HEK293 (cell line): ENCODE data around the gene WNT2.
"Not testable (repeated sequence)": the region's sequence is repeated elsewhere in the genome, so short reads cannot be mapped to it uniquely, and the experiment has no call there.

Experiments used
- CTCF ChIA-PET: fragments of 350-600 bp; formaldehyde crosslinking; extraction: SDS; loops from one replicate; lab custom pipeline; 2021; ENCODE audit warnings: antibody characterized with exemption; lab: Yijun Ruan, JAX
- POLR2A ChIA-PET: fragments of 300-600 bp; formaldehyde crosslinking; extraction: SDS; loops from one replicate; lab custom pipeline; 2020; ENCODE audit warnings: antibody characterized with exemption, inconsistent platforms; lab: Yijun Ruan, JAX
- H3K27ac ChIP-seq: fragments of 200-500 bp; sonication (Bioruptor generic); 2 replicates; pipeline ENCODE4 v1.5.1; 2014; ENCODE audit warnings: low read depth, low read length, control low read depth, inconsistent platforms; ENCODE audit errors: extremely low read depth
- H3K36me3 ChIP-seq, 2 experiments: fragments of 200-500 bp in 1 of 2; sonication (Bioruptor generic) in 1 of 2; 1 replicate in 1 of 2; 2 replicates in 1 of 2; pipeline ENCODE4 v1.5.1; 2014 to 2017; ENCODE audit warnings: inconsistent platforms in 2 of 2, low read length in 2 of 2; ENCODE audit not compliant: control insufficient read depth in 2 of 2, insufficient read depth in 1 of 2
- H3K4me1 ChIP-seq: fragments of 200-500 bp; sonication (Bioruptor generic); 2 replicates; pipeline ENCODE4 v1.5.1; 2014; ENCODE audit warnings: mild to moderate bottlenecking, low read length, inconsistent platforms; ENCODE audit not compliant: control insufficient read depth, insufficient read depth
- H3K4me3 ChIP-seq: 2 replicates; pipeline ENCODE4 v1.5.1; 2011; ENCODE audit warnings: low read depth, mild to moderate bottlenecking, control low read depth, low read length, moderate library complexity
- H3K9me3 ChIP-seq: fragments of 200-500 bp; sonication (Bioruptor generic); 2 replicates; pipeline ENCODE4 v1.5.1; 2014; ENCODE audit warnings: low read depth, low read length, inconsistent platforms; ENCODE audit not compliant: control insufficient read depth, insufficient read depth
- BCL11A ChIP-seq: fragments of 450-650 bp; formaldehyde crosslinking; IDR thresholded peaks from 2 replicates; pipeline ENCODE4 v1.5.1; 2016; ENCODE audit warnings: low read depth, missing biosample characterization, missing genetic modification characterization
- ELK4 ChIP-seq: IDR thresholded peaks from 2 replicates; pipeline ENCODE4 v1.6.1; 2011; ENCODE audit warnings: mild to moderate bottlenecking, low read depth, low read length, borderline replicate concordance
- PRDM1 ChIP-seq: fragments of 450-650 bp; formaldehyde crosslinking; IDR thresholded peaks from 2 replicates; pipeline ENCODE4; 2016; ENCODE audit warnings: missing biosample characterization, missing genetic modification characterization
- SETDB1 ChIP-seq: IDR thresholded peaks from one replicate; pipeline ENCODE4 v1.6.1; 2017; ENCODE audit warnings: mild to moderate bottlenecking, low read length, moderate library complexity, mixed read lengths; ENCODE audit not compliant: insufficient read length
- ZBTB11 ChIP-seq: fragments of 450-650 bp; formaldehyde crosslinking; conservative IDR thresholded peaks from 2 replicates; pipeline ENCODE4 v1.5.1; 2016; ENCODE audit warnings: low read depth, missing biosample characterization, missing genetic modification characterization
- ZBTB7A ChIP-seq: fragments of 450-650 bp; formaldehyde crosslinking; IDR thresholded peaks from 2 replicates; pipeline ENCODE4 v1.5.1; 2016; ENCODE audit warnings: low read depth, missing biosample characterization, missing genetic modification characterization
- ZFP3 ChIP-seq: fragments of 450-650 bp; formaldehyde crosslinking; IDR thresholded peaks from 2 replicates; pipeline ENCODE4 v1.5.1; 2016; ENCODE audit warnings: low read depth, missing biosample characterization, missing genetic modification characterization
- ZNF37A ChIP-seq: fragments of 450-650 bp; IDR thresholded peaks from 2 replicates; pipeline ENCODE4 v1.5.1; 2018; ENCODE audit warnings: missing biosample characterization, missing genetic modification characterization
- ZNF473 ChIP-seq: fragments of 450-650 bp; formaldehyde crosslinking; IDR thresholded peaks from 2 replicates; pipeline ENCODE4 v1.5.1; 2017; ENCODE audit warnings: missing biosample characterization, missing genetic modification characterization
- ZNF621 ChIP-seq: fragments of 450-650 bp; formaldehyde crosslinking; IDR thresholded peaks from 2 replicates; pipeline ENCODE4 v1.5.1; 2017; ENCODE audit warnings: missing biosample characterization, missing genetic modification characterization
- ZNF626 ChIP-seq: fragments of 450-650 bp; sonication (Bioruptor Pico); formaldehyde crosslinking; IDR thresholded peaks from 2 replicates; pipeline ENCODE4 v1.5.1; 2018; ENCODE audit warnings: missing biosample characterization, missing genetic modification characterization, inconsistent platforms
- ZSCAN23 ChIP-seq: fragments of 450-650 bp; formaldehyde crosslinking; IDR thresholded peaks from 2 replicates; pipeline ENCODE4 v1.5.1; 2016; ENCODE audit warnings: missing biosample characterization, missing genetic modification characterization
- TF ChIP-seq, protein P1 (sequence below): fragments of 450-650 bp; formaldehyde crosslinking; IDR thresholded peaks from 2 replicates; pipeline ENCODE4 v1.5.1; 2016; ENCODE audit warnings: missing biosample characterization, missing genetic modification characterization, borderline replicate concordance
- TF ChIP-seq, protein P2 (sequence below): fragments of 450-650 bp; formaldehyde crosslinking; IDR thresholded peaks from 2 replicates; pipeline ENCODE4 v1.5.1; 2017; ENCODE audit warnings: missing biosample characterization, missing genetic modification characterization
- TF ChIP-seq, protein P3 (sequence below): fragments of 450-650 bp; formaldehyde crosslinking; IDR thresholded peaks from 2 replicates; pipeline ENCODE4 v1.5.1; 2016; ENCODE audit warnings: missing biosample characterization, missing genetic modification characterization

Gene WNT2

DNA sequence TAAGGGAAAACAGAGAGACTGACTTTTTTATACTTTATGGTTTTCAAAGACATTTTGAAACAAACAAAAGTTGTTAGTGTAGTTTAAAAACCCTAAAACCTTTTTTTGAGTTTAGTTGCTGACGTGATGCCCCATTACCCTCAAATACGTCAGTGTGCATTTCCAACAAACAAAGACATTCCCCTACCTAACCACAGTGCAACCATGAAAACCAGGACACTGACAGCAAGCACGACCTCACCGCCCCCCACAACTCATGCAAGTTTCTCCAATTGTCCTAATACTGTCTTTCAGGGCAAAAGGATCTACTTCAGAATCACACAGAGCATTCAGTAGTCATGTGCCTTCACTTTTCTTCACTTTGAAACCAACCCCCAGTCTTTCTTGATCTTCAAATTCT, 75.0 kb downstream of the WNT2 start:
- CTCF ChIA-PET = no interaction called here
- no peak for TF ChIP-seq ZBTB11

DNA sequence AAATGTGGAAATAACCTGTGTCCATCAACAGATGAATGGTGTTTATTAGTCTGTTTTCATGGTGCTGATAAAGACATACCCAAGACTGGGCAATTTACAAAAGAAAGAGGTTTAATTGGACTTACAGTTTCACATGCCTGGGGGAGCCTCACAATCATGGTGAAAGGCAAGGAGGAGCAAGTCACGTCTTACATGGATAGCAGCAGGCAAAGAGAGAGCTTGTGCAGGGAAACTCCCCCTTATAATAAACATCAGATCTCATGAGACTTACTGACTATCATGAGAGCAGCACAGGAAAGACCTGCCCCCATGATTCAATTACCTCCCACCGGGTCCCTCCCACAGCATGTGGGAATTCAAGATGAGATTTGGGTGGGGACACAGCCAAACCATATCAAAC, 77.2 kb downstream of the WNT2 start:
- H3K9me3 ChIP-seq = not testable (repeated sequence)
- CTCF ChIA-PET = interaction anchor here (0.7 kb wide), 1 partner anchor 33 kb away, joined by 3 read pairs; no protein-coding TSS in a partner anchor

More for the DNA sequence above, 75.0 kb downstream of the WNT2 start:
- H3K9me3 ChIP-seq = no peaks in the 10 kb centered on the region
- no peaks in the 10 kb centered on the region for H3K4me1 ChIP-seq
- POLR2A ChIA-PET = no interaction called here
- H3K27ac ChIP-seq = no peak overlapping the region
- H3K36me3 ChIP-seq = no peaks in the 10 kb centered on the region
- no peak overlapping the region for H3K4me3 ChIP-seq

DNA sequence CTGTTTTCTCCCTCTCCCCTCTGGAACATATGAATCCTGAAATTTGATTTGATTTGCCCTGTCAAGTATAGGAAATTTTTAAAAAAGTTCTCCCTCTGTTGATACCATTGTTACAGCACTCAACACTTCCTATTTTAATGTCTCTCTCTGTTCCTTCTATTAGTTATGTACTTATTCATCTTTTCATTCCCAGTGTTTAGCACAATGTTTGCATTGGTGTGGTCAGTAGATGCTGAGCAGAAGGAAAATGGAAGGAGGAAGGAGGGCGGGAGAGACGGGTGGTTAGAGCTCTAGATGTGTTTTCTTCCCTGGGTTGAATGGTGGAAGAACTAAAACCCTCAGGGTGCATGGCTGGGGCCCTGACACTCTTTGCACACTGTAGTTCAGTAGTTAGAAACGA, 79.5 kb downstream of the WNT2 start:
- TF ChIP-seq, protein P1, sequence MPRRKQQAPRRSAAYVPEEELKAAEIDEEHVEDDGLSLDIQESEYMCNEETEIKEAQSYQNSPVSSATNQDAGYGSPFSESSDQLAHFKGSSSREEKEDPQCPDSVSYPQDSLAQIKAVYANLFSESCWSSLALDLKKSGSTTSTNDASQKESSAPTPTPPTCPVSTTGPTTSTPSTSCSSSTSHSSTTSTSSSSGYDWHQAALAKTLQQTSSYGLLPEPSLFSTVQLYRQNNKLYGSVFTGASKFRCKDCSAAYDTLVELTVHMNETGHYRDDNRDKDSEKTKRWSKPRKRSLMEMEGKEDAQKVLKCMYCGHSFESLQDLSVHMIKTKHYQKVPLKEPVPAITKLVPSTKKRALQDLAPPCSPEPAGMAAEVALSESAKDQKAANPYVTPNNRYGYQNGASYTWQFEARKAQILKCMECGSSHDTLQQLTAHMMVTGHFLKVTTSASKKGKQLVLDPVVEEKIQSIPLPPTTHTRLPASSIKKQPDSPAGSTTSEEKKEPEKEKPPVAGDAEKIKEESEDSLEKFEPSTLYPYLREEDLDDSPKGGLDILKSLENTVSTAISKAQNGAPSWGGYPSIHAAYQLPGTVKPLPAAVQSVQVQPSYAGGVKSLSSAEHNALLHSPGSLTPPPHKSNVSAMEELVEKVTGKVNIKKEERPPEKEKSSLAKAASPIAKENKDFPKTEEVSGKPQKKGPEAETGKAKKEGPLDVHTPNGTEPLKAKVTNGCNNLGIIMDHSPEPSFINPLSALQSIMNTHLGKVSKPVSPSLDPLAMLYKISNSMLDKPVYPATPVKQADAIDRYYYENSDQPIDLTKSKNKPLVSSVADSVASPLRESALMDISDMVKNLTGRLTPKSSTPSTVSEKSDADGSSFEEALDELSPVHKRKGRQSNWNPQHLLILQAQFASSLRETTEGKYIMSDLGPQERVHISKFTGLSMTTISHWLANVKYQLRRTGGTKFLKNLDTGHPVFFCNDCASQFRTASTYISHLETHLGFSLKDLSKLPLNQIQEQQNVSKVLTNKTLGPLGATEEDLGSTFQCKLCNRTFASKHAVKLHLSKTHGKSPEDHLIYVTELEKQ (tag by site-specific recombination) = no peak
- no peak for TF ChIP-seq ZNF626 (tag by site-specific recombination)
- no peak for TF ChIP-seq ZNF37A
- no peak for TF ChIP-seq ZNF473 (tag by site-specific recombination)
- TF ChIP-seq ZNF621 = no peak
- no peak for TF ChIP-seq BCL11A (tag by site-specific recombination)
- TF ChIP-seq ZSCAN23 = no peak
- TF ChIP-seq ELK4 = no peak
- TF ChIP-seq PRDM1 (tag by site-specific recombination) = no peak
- TF ChIP-seq ZFP3 (tag by site-specific recombination) = no peak
- no peak for TF ChIP-seq ZBTB7A (tag by site-specific recombination)
- TF ChIP-seq, protein P2, sequence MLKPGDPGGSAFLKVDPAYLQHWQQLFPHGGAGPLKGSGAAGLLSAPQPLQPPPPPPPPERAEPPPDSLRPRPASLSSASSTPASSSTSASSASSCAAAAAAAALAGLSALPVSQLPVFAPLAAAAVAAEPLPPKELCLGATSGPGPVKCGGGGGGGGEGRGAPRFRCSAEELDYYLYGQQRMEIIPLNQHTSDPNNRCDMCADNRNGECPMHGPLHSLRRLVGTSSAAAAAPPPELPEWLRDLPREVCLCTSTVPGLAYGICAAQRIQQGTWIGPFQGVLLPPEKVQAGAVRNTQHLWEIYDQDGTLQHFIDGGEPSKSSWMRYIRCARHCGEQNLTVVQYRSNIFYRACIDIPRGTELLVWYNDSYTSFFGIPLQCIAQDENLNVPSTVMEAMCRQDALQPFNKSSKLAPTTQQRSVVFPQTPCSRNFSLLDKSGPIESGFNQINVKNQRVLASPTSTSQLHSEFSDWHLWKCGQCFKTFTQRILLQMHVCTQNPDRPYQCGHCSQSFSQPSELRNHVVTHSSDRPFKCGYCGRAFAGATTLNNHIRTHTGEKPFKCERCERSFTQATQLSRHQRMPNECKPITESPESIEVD (tag by site-specific recombination) = no peak
- TF ChIP-seq, protein P3, sequence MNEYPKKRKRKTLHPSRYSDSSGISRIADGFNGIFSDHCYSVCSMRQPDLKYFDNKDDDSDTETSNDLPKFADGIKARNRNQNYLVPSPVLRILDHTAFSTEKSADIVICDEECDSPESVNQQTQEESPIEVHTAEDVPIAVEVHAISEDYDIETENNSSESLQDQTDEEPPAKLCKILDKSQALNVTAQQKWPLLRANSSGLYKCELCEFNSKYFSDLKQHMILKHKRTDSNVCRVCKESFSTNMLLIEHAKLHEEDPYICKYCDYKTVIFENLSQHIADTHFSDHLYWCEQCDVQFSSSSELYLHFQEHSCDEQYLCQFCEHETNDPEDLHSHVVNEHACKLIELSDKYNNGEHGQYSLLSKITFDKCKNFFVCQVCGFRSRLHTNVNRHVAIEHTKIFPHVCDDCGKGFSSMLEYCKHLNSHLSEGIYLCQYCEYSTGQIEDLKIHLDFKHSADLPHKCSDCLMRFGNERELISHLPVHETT = no peak
- Histone ChIP-seq H3K27ac (no peak overlapping the region), H3K4me1 (no peaks in the 10 kb centered on the region), H3K4me3 (no peak overlapping the region), H3K9me3 (no peaks in the 10 kb centered on the region), H3K36me3 (no peaks in the 10 kb centered on the region)
- ChIA-PET CTCF (interaction anchor here (0.8 to 1.1 kb wide), 2 partner anchors 117 to 1618 kb away, joined by 3 read pairs; no protein-coding TSS in a partner anchor), POLR2A (interaction anchor here (0.6 kb wide), 1 partner anchor 22 kb away, joined by 3 read pairs; no protein-coding TSS in a partner anchor)

More for the DNA sequence above, 77.2 kb downstream of the WNT2 start:
- TF ChIP-seq SETDB1 = peak; percentile 22
- POLR2A ChIA-PET, H3K4me3 ChIP-seq, H3K4me1 ChIP-seq, H3K27ac ChIP-seq, H3K36me3 ChIP-seq: not testable (repeated sequence)
